A549 (cell line): Measurements from ENCODE around the gene C11orf68. TPM values are rescaled to one million over a fixed set of nuclear protein-coding genes. Genes with fewer than 3 reads are reported as not detected.
A peak's percentile ranks its signal among the peaks of the same experiment; 100 is the strongest.

Experiments used
- ATAC-seq, 2 experiments: fragments of 200-7000 bp in 1 of 2; fragments of >200 bp in 1 of 2; cut with Nextera tagmentation in 1 of 2; cut with Tn5 transposase in 1 of 2; 3 replicates each; pipeline versions ENCODE4 v1.8.0 to v1.9.1; 2018 to 2020; ENCODE audit warnings: mild to moderate bottlenecking in 1 of 2, moderate library complexity in 1 of 2
- CTCF ChIA-PET: fragments of 300-600 bp; sonication (Branson Sonifier 250); formaldehyde crosslinking; extraction: SDS; loops from one replicate; lab custom pipeline; 2021; ENCODE audit warnings: antibody characterized with exemption, inconsistent platforms; lab: Yijun Ruan, JAX
- POLR2A ChIA-PET: fragments of 350-600 bp; formaldehyde crosslinking; extraction: SDS; loops from one replicate; lab custom pipeline; 2021; ENCODE audit warnings: antibody characterized with exemption, inconsistent platforms; lab: Yijun Ruan, JAX
- DNase-seq, 2 experiments: peaks; one replicate each; pipeline versions ENCODE4 v3.0.0 to v3.0.0-alpha.2; 2011 to 2016; ENCODE audit warnings: low read depth in 1 of 2, low spot score in 1 of 2
- FAIRE-seq: peaks from 2 replicates; lab custom pipeline; 2011; peaks lifted over from hg19 to GRCh38; lab: Jason Lieb, UNC
- H3K27ac ChIP-seq, 2 experiments: fragments of >200 bp; sonication (Bioruptor Twin); formaldehyde crosslinking; 3 replicates each; pipeline ENCODE4 v1.5.1; 2016 to 2017
- H3K4me1 ChIP-seq: fragments of >200 bp; sonication (Bioruptor Twin); formaldehyde crosslinking; 3 replicates; pipeline ENCODE4 v1.6.1; 2016
- H3K4me2 ChIP-seq: fragments of >200 bp; sonication (Bioruptor Twin); formaldehyde crosslinking; 3 replicates; pipeline ENCODE4 v1.6.1; 2016
- H3K4me3 ChIP-seq: fragments of >200 bp; sonication (Bioruptor Twin); formaldehyde crosslinking; 3 replicates; pipeline ENCODE4 v1.5.1; 2016
- H3K9me3 ChIP-seq: fragments of >200 bp; sonication (Bioruptor Twin); formaldehyde crosslinking; 3 replicates; pipeline ENCODE4 v1.6.1; 2016
- CHD2 ChIP-seq: fragments of 150-350 bp; IDR thresholded peaks from 2 replicates; pipeline ENCODE4 v1.6.1; 2014; ENCODE audit warnings: low read length; ENCODE audit not compliant: partially characterized antibody
- CHD4 ChIP-seq: fragments of 200-600 bp; sonication (generic); IDR thresholded peaks from 2 replicates; pipeline ENCODE4 v1.6.1; 2016; ENCODE audit warnings: antibody characterized with exemption, mild to moderate bottlenecking, borderline replicate concordance
- EHF ChIP-seq: fragments of 250-450 bp; sonication (Bioruptor Pico); IDR thresholded peaks from 2 replicates; pipeline ENCODE4 v1.5.0; 2020; ENCODE audit warnings: mild to moderate bottlenecking
- EHMT2 ChIP-seq: fragments of 200-600 bp; sonication (generic); IDR thresholded peaks from 2 replicates; pipeline ENCODE4 v1.6.1; 2016; ENCODE audit warnings: antibody characterized with exemption, low read depth, mild to moderate bottlenecking, moderate library complexity
- ESRRA ChIP-seq: fragments of 150-350 bp; IDR thresholded peaks from 2 replicates; pipeline ENCODE4 v1.6.1; 2014; ENCODE audit warnings: mild to moderate bottlenecking, low read length, borderline replicate concordance
- FOSB ChIP-seq: fragments of 250-450 bp; sonication (Bioruptor Pico); IDR thresholded peaks from 2 replicates; pipeline ENCODE4 v1.5.0; 2020; ENCODE audit warnings: mild to moderate bottlenecking, moderate library complexity
- FOXS1 ChIP-seq: fragments of 250-450 bp; sonication (Bioruptor Pico); IDR thresholded peaks from 2 replicates; pipeline ENCODE4 v1.5.0; 2020; ENCODE audit warnings: mild to moderate bottlenecking, moderate library complexity
- HDAC2 ChIP-seq: fragments of 200-600 bp; sonication (generic); IDR thresholded peaks from 2 replicates; pipeline ENCODE4 v1.6.1; 2016
- HOXA7 ChIP-seq: fragments of 250-450 bp; sonication (Bioruptor Pico); IDR thresholded peaks from 2 replicates; pipeline ENCODE4 v1.5.0; 2020; ENCODE audit warnings: mild to moderate bottlenecking, moderate library complexity
- HOXB13 ChIP-seq: fragments of 250-450 bp; sonication (Bioruptor Pico); IDR thresholded peaks from 2 replicates; pipeline ENCODE4 v1.5.0; 2020; ENCODE audit warnings: low read depth, mild to moderate bottlenecking, moderate library complexity
- JUN ChIP-seq, 2 experiments: fragments of >200 bp; sonication (Bioruptor Twin); formaldehyde crosslinking; IDR thresholded peaks; 2 replicates in 1 of 2; 3 replicates in 1 of 2; pipeline ENCODE4 v1.6.1; 2016 to 2017
- MYC ChIP-seq: IDR thresholded peaks from 2 replicates; pipeline ENCODE4 v1.6.1; 2012; ENCODE audit warnings: mild to moderate bottlenecking, inconsistent platforms, low read length, improper control_type of control experiment, borderline replicate concordance
- NPAS2 ChIP-seq: fragments of 250-450 bp; sonication (Bioruptor Pico); IDR thresholded peaks from 2 replicates; pipeline ENCODE4 v1.8.0; 2022; ENCODE audit warnings: mild to moderate bottlenecking, moderate library complexity, borderline replicate concordance
- PHF8 ChIP-seq: fragments of 200-600 bp; sonication (generic); IDR thresholded peaks from 2 replicates; pipeline ENCODE4 v1.6.1; 2016; ENCODE audit warnings: low read depth, mild to moderate bottlenecking, antibody characterized with exemption, moderate library complexity, borderline replicate concordance
- POLR2A ChIP-seq: IDR thresholded peaks from 2 replicates; pipeline ENCODE4 v1.6.1; 2012; ENCODE audit warnings: mild to moderate bottlenecking, low read length
- POLR2AphosphoS2 ChIP-seq: conservative IDR thresholded peaks from 2 replicates; pipeline ENCODE4 v1.6.1; 2012; ENCODE audit warnings: low read length, improper control_type of control experiment, inconsistent platforms
- RAD21 ChIP-seq, 2 experiments: fragments of >200 bp in 1 of 2; sonication (Bioruptor Twin) in 1 of 2; formaldehyde crosslinking in 1 of 2; IDR thresholded peaks in 1 of 2; conservative IDR thresholded peaks in 1 of 2; 2 replicates in 1 of 2; 3 replicates in 1 of 2; pipeline ENCODE4 v1.6.1; 2012 to 2018; ENCODE audit warnings: inconsistent platforms in 1 of 2
- RARB ChIP-seq: fragments of 250-450 bp; sonication (Bioruptor Pico); IDR thresholded peaks from 2 replicates; pipeline ENCODE4 v1.8.0; 2021; ENCODE audit warnings: mild to moderate bottlenecking, moderate library complexity
- RNF2 ChIP-seq: fragments of 200-600 bp; sonication (generic); IDR thresholded peaks from 2 replicates; pipeline ENCODE4 v1.6.1; 2016; ENCODE audit warnings: low read depth, mild to moderate bottlenecking, antibody characterized with exemption, moderate library complexity, borderline replicate concordance
- TFCP2L1 ChIP-seq: fragments of 250-450 bp; sonication (Bioruptor Pico); IDR thresholded peaks from 2 replicates; pipeline ENCODE4 v1.5.0; 2021; ENCODE audit warnings: mild to moderate bottlenecking
- TP53 ChIP-seq: fragments of 250-450 bp; sonication (Bioruptor Pico); IDR thresholded peaks from 2 replicates; pipeline ENCODE4 v1.5.0; 2021; ENCODE audit warnings: mild to moderate bottlenecking, moderate library complexity
- ZC3H11A ChIP-seq: fragments of 450-650 bp; IDR thresholded peaks from 2 replicates; pipeline ENCODE4 v1.6.1; 2014; ENCODE audit warnings: antibody characterized with exemption, mild to moderate bottlenecking
- ZFP36 ChIP-seq: fragments of 450-650 bp; IDR thresholded peaks from 2 replicates; pipeline ENCODE4 v1.6.1; 2014; ENCODE audit warnings: borderline replicate concordance; ENCODE audit not compliant: partially characterized antibody
- WGBS: methylation state at CpG from one replicate; pipeline ENCODE4 v1.1.6; 2017; ENCODE audit errors: missing lambda C conversion rate; 5-methylcytosine and 5-hydroxymethylcytosine counted together
- polyA plus RNA-seq, 4 experiments: library from polyadenylated mRNA; depleted of rRNA in 3 of 4; stranded (reverse); fragments of >200 nt; fragmentation: RNase III in 1 of 4; extraction: RNeasy Plus Mini Kit Qiagen cat#74134 plus additional on column Dnase treatment in 1 of 4; gene quantifications; 2 replicates in 3 of 4; 3 replicates in 1 of 4; pipeline ENCODE4 v1.2.3, GENCODE V29; 2011 to 2017
- TF ChIP-seq, protein P1 (sequence below): fragments of >200 bp; sonication (Bioruptor Twin); formaldehyde crosslinking; IDR thresholded peaks from 3 replicates; pipeline ENCODE4 v1.6.1; 2016
- TF ChIP-seq, protein P2 (sequence below): fragments of >200 bp; sonication (Bioruptor Twin); formaldehyde crosslinking; IDR thresholded peaks from 3 replicates; pipeline ENCODE4 v1.5.1; 2016
- TF ChIP-seq, protein P3 (sequence below): fragments of 450-650 bp; IDR thresholded peaks from 2 replicates; pipeline ENCODE4 v1.6.1; 2014; ENCODE audit warnings: antibody characterized with exemption
- TF ChIP-seq, protein P4 (sequence below): fragments of 250-450 bp; sonication (Bioruptor Pico); IDR thresholded peaks from 2 replicates; pipeline ENCODE4 v1.5.0; 2021; ENCODE audit warnings: mild to moderate bottlenecking, moderate library complexity, borderline replicate concordance
- TF ChIP-seq, protein P5 (sequence below): IDR thresholded peaks from 2 replicates; pipeline ENCODE4 v1.6.1; 2012
- TF ChIP-seq, protein P6 (sequence below): IDR thresholded peaks from 2 replicates; pipeline ENCODE4 v1.6.1; 2012; ENCODE audit warnings: low read depth, borderline replicate concordance
- TF ChIP-seq, protein P7 (sequence below): IDR thresholded peaks from 2 replicates; pipeline ENCODE4 v1.6.1; 2012

Gene C11orf68
- polyA plus RNA-seq, 2 of the 4 experiments (the other 2 are of a cell fraction), result 10.6 to 17.0 TPM

DNA sequence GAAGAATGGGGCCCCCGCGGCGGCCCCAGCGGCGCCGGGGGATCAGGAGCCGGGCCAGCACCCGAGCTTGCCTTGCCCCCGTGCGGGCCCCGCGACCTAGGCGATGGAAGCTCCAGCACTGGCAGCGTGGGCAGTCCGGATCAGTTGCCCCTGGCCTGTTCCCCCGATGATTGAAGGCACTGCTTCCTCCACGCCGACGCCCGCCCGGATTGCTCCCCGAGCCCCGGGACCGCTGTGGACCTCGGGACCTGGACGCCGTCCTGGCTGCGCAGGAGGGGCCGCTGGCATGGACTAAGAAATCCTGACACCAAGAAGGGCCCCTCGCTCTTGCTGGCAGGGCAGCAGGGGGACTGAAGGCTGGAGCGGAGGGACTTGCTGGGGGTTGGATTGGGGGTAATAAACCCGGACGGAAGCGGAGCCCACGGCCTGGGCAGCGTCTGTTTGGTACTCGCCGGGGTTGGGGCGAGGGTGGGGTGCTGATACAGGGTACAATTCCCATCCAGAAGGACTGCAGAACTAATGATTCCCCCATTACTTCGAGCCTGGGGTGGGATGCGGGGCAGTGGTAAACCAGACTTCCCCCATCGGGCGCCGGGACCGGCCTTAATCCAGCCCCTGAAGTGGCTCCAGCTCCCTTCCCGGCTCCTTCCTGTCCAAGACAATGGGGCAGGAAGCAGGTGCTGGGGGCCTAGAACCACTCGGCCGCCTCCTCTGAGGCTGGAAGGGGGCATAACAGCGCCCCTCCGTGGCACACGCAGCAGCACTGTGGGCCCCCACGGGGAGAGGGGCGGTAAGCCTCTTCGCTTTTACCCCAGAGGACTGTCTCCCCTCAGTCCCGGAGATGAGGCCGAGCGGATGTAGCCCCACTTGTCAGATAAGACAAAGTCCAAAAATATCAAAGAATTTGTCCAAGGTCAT, 27.4 kb downstream of the C11orf68 start:
- Histone ChIP-seq H3K4me1 (peaks cover 58% of the 10 kb centered on the region), H3K4me3 (peak overlapping the region; percentile 69), H3K27ac (peak overlapping the region; percentile 87 to 96), H3K9me3 (no peaks in the 10 kb centered on the region), H3K4me2 (peak overlapping the region; percentile 97)
- ChIA-PET CTCF (interaction anchor here (0.5 to 20.5 kb wide), 16 partner anchors 12 to 187 kb away, joined by 3 to 618 read pairs (median 4); partner anchors contain the start of genes C11orf68, CFL1, CTSW and DRAP1), POLR2A (interaction anchor here (0.5 to 4.3 kb wide), 12 partner anchors 7 to 179 kb away, joined by 3 to 38 read pairs (median 9); partner anchors contain the start of genes C11orf68, CFL1, FOSL1 and KAT5)
- FAIRE-seq (no peak), ATAC-seq (peak in 1 of 2 experiments; percentile 2; a peak in 5 of 6 replicates), DNase-seq (peak; percentile 43 to 52)
- peak; percentile 91 for TF ChIP-seq FOSB (CRISPR knock-in tag)
- no peak for TF ChIP-seq EHMT2
- no peak for TF ChIP-seq CHD2
- TF ChIP-seq HDAC2, result no peak
- TF ChIP-seq CHD4, result no peak
- TF ChIP-seq TFCP2L1, result peak; percentile 96; the same call in 1 of the 2 replicates
- peak; percentile 14 for TF ChIP-seq RARB (CRISPR knock-in tag)
- TF ChIP-seq POLR2A, result peak; percentile 7; the same call in 1 of the 2 replicates
- 0 out of 2 replicates have a peak, but pooled peaks have one; percentile 18 for TF ChIP-seq ESRRA
- TF ChIP-seq, protein P1, sequence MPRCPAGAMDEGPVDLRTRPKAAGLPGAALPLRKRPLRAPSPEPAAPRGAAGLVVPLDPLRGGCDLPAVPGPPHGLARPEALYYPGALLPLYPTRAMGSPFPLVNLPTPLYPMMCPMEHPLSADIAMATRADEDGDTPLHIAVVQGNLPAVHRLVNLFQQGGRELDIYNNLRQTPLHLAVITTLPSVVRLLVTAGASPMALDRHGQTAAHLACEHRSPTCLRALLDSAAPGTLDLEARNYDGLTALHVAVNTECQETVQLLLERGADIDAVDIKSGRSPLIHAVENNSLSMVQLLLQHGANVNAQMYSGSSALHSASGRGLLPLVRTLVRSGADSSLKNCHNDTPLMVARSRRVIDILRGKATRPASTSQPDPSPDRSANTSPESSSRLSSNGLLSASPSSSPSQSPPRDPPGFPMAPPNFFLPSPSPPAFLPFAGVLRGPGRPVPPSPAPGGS, result no peak
- no peak for TF ChIP-seq RNF2
- 0 out of 5 replicates have a peak, but pooled peaks of 1 of the 2 experiments have one; percentile 2 for TF ChIP-seq RAD21 (conservative IDR thresholded peaks at IDR 0.05 in 1 of 2, IDR thresholded peaks at IDR 0.05 in 1 of 2)
- TF ChIP-seq HOXA7 (CRISPR knock-in tag), result peak; percentile 89
- TF ChIP-seq ZC3H11A, result no peak
- TF ChIP-seq TP53 (CRISPR knock-in tag), result peak; percentile 87; the same call in 1 of the 2 replicates
- TF ChIP-seq HOXB13, result no peak
- peak; percentile 96 for TF ChIP-seq POLR2AphosphoS2
- TF ChIP-seq, protein P2, sequence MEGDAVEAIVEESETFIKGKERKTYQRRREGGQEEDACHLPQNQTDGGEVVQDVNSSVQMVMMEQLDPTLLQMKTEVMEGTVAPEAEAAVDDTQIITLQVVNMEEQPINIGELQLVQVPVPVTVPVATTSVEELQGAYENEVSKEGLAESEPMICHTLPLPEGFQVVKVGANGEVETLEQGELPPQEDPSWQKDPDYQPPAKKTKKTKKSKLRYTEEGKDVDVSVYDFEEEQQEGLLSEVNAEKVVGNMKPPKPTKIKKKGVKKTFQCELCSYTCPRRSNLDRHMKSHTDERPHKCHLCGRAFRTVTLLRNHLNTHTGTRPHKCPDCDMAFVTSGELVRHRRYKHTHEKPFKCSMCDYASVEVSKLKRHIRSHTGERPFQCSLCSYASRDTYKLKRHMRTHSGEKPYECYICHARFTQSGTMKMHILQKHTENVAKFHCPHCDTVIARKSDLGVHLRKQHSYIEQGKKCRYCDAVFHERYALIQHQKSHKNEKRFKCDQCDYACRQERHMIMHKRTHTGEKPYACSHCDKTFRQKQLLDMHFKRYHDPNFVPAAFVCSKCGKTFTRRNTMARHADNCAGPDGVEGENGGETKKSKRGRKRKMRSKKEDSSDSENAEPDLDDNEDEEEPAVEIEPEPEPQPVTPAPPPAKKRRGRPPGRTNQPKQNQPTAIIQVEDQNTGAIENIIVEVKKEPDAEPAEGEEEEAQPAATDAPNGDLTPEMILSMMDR, result peak; percentile 33; the same call in 2 of the 3 replicates
- no peak for TF ChIP-seq PHF8
- TF ChIP-seq, protein P3, sequence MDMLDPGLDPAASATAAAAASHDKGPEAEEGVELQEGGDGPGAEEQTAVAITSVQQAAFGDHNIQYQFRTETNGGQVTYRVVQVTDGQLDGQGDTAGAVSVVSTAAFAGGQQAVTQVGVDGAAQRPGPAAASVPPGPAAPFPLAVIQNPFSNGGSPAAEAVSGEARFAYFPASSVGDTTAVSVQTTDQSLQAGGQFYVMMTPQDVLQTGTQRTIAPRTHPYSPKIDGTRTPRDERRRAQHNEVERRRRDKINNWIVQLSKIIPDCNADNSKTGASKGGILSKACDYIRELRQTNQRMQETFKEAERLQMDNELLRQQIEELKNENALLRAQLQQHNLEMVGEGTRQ, result peak; percentile 2; the same call in 1 of the 2 replicates
- no peak for TF ChIP-seq EHF (CRISPR knock-in tag)
- TF ChIP-seq ZFP36, result peak; percentile 91
- TF ChIP-seq, protein P4, sequence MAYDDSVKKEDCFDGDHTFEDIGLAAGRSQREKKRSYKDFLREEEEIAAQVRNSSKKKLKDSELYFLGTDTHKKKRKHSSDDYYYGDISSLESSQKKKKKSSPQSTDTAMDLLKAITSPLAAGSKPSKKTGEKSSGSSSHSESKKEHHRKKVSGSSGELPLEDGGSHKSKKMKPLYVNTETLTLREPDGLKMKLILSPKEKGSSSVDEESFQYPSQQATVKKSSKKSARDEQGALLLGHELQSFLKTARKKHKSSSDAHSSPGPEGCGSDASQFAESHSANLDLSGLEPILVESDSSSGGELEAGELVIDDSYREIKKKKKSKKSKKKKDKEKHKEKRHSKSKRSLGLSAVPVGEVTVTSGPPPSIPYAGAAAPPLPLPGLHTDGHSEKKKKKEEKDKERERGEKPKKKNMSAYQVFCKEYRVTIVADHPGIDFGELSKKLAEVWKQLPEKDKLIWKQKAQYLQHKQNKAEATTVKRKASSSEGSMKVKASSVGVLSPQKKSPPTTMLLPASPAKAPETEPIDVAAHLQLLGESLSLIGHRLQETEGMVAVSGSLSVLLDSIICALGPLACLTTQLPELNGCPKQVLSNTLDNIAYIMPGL (CRISPR knock-in tag), result no peak
- TF ChIP-seq MYC, result no peak
- TF ChIP-seq, protein P5, sequence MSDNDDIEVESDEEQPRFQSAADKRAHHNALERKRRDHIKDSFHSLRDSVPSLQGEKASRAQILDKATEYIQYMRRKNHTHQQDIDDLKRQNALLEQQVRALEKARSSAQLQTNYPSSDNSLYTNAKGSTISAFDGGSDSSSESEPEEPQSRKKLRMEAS, result peak; percentile 5; the same call in 1 of the 2 replicates
- no peak for TF ChIP-seq NPAS2 (CRISPR knock-in tag)
- TF ChIP-seq, protein P6, sequence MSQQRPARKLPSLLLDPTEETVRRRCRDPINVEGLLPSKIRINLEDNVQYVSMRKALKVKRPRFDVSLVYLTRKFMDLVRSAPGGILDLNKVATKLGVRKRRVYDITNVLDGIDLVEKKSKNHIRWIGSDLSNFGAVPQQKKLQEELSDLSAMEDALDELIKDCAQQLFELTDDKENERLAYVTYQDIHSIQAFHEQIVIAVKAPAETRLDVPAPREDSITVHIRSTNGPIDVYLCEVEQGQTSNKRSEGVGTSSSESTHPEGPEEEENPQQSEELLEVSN, result 0 out of 2 replicates have a peak, but pooled peaks have one; percentile 45
- no peak for TF ChIP-seq FOXS1 (CRISPR knock-in tag)
- peak in 1 of 2 experiments; percentile 60; a peak in 3 of 5 replicates for TF ChIP-seq JUN (IDR thresholded peaks at IDR 0.05)
- TF ChIP-seq, protein P7, sequence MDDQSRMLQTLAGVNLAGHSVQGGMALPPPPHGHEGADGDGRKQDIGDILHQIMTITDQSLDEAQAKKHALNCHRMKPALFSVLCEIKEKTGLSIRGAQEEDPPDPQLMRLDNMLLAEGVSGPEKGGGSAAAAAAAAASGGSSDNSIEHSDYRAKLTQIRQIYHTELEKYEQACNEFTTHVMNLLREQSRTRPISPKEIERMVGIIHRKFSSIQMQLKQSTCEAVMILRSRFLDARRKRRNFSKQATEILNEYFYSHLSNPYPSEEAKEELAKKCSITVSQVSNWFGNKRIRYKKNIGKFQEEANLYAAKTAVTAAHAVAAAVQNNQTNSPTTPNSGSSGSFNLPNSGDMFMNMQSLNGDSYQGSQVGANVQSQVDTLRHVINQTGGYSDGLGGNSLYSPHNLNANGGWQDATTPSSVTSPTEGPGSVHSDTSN, result peak; percentile 85
- 23% methylated on average over 24 of the region's 57 CpGs for WGBS
